HG03469 (cell line): Measurements from ENCODE around the gene LMNTD2.

ENCODE experiments used
- ATAC-seq: cut with Tn5 transposase; IDR thresholded peaks from one replicate; pipeline ENCODE4 v1.9.1; 2021; ENCODE audit warnings: mild to moderate bottlenecking, moderate library complexity, moderate number of reproducible peaks; ENCODE audit not compliant: unreplicated experiment

The LMNTD2 gene, protein sequence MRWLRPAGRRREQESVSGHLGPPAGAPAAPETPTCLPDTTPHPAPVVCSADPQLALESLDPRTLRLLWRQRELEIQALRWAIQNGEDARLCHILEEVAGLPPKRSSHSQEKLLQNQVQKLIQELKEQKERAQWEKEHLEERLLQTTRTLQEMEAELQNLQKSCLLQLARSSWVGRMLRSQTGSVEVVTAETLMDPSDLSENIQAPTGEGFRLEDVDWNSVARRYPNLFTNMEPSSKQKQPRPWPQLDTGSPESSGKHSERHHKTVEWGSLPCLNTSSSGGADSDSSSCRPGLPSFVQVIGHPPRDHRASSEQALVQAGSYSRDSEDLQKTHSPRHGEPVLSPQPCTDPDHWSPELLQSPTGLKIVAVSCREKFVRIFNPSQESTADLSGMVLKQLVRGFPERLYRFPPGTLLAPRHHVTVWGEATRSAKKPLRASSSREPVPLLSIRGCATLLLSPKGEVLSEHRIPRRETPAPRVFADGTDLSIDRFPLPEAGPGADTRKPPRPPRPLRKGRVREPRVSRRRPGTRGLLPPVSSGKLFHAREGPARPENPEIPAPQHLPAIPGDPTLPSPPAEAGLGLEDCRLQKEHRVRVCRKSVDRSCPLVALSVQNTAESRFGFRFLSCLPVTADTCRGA

DNA sequence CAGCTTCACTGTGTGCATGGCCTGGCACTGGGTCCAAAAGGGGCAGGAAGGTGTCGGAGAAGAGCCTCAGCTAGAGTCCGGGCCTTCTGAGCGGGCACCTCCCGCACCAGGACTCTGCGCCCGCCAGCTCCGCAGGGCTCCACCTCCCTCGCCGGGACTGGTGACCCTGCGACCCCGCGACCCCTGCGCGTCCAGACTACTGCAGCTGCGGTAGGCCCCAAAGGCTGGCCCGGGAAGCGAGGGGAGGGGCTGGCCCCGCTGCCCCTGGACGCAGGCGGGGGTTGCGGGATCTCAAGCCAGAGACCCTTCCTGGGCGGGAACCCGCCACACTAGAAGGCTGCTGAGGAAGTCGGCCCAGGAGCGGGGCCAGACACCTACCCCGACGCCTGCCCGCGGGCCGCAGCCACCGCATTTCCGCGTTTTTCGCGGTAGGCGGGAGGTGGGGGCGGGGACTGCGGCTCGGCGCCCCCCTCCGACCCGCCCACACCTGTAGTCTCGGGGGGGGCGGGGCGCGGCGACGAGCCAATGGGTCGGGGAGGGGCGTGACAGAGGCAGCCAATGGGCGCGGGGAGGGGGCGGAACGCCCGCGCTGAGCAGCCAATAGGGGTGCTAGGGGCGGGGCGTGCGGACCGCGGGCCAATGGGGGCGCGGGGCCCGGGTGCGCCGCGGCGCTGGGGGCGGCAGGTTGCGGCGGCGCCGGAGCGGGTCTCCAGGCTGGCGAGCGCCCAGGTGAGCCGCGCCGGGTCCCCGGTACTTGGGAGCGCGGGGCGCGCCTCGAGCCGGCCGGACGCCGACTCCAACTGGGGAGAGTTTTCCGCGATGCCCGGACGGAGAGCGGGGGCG lies at the start of gene LMNTD2, which contains the start of gene RASSF7:
Gene LMNTD2 (minus strand): TSS at position 434 of the 843 bp plus-strand sequence. CDS start 22 bp downstream, at position 412.
Gene RASSF7 (plus strand): TSS at position 666 of the 843 bp plus-strand sequence. CDS start 799 bp downstream, outside the sequence.
- peak; percentile 46 for ATAC-seq

GRCh38 chr11:609341-609811 lies 48.8 kb upstream of the LMNTD2 start:
- ATAC-seq = no peak

DNA sequence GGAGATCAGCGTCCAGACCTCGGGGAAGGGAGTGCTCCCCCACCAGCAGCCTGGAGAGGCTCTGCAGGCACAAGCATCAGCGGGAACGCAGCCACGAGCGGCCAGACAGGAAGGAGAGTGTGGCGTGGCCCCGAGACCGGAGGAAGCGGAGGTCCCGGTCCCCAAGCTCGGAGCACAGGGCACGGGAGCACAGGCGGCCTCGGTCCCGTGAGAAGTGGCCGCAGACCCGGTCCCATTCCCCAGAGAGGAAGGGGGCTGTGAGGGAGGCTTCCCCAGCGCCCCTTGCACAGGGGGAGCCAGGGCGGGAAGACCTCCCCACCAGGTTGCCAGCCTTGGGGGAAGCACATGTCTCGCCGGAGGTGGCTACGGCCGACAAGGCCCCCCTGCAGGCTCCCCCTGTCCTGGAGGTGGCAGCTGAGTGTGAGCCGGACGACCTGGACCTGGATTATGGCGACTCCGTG lies 48.3 kb upstream of the LMNTD2 start:
- ATAC-seq = no peak

GRCh38 chr11:607971-608659 lies 47.6 kb upstream of the LMNTD2 start:
- no peak for ATAC-seq

GRCh38 chr11:607020-607780 lies 46.7 kb upstream of the LMNTD2 start:
- no peak for ATAC-seq

GRCh38 chr11:606245-606644 lies 45.7 kb upstream of the LMNTD2 start:
- ATAC-seq = no peak

DNA sequence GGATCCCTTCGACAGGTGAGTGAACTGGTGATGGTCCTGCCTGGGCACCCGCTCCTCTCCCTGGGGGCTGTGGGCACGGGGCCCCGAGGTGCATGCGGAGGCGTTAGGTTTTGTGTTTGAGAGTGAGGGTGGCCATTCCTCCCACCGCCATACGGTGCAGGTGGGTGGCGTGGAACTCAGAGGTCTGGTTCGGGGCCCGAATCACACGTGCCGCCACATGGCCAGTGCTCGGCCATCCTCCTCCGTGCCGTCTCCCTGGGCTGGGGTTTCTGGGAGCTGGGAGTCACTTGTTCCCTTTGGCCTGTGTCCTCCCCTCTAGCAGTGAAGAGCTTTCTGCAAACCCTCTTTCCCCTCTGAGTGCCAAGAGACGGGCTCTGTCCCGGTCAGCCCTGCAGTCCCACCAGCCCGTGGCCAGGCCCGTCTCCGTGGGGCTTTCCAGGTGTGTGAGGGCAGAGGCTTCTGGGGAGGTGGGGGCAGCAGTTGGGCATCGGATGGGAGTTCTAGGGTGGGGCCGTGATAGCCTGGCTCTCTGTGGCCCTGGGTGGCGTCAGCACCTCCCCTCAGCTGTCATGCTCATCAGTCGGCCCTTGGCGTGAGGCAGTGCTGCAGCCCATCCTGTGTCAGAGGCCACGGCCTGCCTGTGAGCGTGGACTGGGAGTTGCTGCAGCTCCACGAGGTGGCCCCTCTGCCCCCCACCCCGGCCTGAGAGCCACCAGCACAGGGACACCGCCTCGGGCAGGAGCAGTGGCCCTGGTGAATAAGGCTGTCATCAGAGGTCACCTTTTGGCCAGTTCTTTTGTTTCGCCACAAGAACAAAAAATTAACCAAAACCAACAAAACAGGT lies 45.0 kb upstream of the LMNTD2 start:
- ATAC-seq = no peak

- no peak for ATAC-seq
These were observed 42.6 kb upstream of the LMNTD2 start for GRCh38 chr11:603154-603553.

DNA sequence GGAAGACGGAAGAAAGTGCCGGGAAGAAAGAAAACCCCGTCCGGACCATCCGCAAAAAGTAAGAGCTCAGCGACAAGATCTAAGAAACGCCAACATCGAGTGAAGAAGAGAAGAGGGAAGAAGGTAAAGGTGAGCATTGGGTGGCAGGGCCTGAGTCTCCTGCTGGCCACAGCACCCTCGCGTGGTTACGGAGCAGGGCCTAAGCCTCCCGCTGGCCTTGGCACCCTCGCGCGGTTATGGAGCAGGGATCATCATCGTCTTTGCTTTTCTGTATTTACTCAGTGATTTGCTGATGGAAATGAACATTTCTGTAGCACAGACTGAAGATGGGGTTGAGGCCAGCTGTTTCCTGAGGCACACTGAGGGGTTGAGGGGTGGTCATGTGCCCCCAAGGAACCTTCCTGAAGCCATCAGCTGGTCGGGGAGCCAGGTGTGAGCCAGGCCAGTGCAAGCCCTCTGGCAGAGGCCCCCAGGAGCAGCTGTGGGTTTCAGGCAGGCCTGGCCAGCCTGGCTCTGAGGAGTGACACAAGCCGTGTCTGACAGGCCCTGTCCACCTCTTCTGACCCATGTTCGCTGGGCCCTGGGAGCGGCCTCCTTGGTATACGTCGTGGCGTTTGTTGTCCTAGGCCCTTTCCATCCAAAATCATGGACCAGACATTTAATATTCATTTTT lies 41.2 kb upstream of the LMNTD2 start:
- ATAC-seq = no peak

GRCh38 chr11:598005-598680 lies 37.6 kb upstream of the LMNTD2 start:
- ATAC-seq = no peak

DNA sequence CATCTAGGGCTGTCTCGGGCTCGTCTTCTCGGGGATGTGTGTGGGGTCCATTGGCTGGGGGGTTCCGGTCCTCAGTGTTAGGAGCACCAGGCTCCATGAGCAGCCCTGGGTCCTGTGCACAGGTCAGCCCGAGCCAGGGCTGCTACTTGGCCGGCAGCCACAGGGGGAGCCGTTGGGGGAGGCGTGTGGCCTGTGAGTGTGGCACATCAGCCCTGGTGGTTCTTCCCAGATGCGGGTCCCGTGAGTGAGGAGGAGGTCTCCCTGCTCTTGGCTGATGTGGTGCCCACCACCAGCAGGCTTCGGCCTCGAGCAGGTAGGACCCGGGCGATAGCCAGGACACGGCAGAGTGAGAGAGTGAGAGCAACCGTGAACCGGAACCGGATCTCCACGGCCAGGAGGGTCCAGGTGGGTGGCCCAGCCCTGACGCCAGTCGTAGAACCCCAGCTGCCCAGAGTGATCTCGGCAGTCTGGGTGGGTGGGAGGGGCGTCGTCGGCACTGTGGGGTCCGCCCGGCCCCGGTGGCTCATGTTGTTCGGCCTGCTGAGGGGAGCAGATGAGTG lies 36.7 kb upstream of the LMNTD2 start:
- no peak for ATAC-seq

- ATAC-seq = no peak
These were observed 35.8 kb upstream of the LMNTD2 start for GRCh38 chr11:596374-596773.

GRCh38 chr11:595400-595799 lies 34.9 kb upstream of the LMNTD2 start:
- no peak for ATAC-seq

DNA sequence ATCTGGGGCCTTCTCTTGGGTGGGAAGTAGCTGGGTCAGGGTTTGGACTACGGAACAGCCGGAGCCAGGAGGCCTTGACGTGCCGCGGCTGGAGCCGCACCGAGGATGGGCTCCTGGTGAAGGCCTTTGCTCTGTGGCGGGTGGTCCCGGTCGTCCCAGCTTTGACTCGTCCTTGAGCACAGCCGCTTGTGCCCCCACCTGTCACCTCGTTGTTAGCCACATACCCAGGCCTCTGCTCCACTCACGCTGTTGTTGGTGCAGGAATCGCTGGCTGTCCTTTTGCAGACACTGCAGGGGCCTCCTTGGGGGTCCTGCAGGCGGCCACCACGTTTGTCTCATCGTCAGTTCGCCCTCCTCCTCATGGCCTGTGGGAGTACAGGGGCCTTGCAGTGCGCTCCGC lies 32.8 kb upstream of the LMNTD2 start:
- no peak for ATAC-seq

DNA sequence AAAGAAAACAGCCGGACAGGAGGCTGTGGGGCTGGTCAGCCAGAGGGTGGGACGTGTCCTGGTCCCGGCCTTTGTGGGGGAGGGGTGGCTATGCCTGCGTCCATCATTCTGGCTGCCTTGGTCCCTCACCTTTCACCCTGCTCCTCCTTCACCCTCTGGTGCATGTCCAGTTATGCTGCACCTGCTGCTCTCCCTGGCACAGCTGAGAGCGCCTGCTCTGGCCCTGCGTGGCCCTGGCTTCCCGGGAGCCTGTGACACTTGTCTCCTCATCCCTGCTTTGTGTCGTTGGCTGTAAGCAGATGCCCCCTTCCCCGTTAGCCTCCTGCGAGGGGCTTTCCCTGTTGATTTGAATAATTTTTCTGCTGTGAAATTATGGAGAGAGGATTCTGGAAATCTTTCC lies 32.4 kb upstream of the LMNTD2 start:
- no peak for ATAC-seq

- no peak for ATAC-seq
These were observed 32.0 kb upstream of the LMNTD2 start for GRCh38 chr11:592501-592900.

DNA sequence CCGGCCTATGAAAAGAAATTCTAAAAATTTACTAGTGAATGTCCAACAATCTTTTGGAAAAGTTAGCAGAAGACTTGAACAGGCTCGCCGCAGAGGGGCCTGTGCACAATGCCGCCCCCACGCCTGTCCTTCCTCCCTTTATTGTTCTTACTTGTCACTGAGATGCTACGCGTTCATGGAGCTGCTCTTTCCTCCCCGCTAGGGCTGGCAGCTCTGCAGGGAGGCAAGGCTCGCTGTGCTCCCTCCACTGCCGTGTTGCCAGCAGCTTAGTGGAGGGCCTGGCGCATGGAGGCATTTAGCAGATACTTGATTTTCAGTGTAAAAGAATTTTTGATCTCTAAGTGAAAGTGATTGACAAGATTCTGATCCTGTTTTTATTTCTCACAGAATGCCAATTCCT lies 30.5 kb upstream of the LMNTD2 start:
- no peak for ATAC-seq
